Measurements from ENCODE around the gene MRFAP1L1.
"Not testable (repeated sequence)": the region's sequence is repeated elsewhere in the genome, so short reads cannot be mapped to it uniquely, and the experiment has no call there.

MRFAP1L1 gene

GRCh38 chr4:6709230-6710114 is at the start of gene MRFAP1L1:
TSS of gene MRFAP1L1 (minus strand) at chr4:6709865. CDS start at chr4:6709629, 236 bp downstream.
- peak; percentile 78 for DNase-seq

- DNase-seq = no peak
Observed at GRCh38 chr4:6758728-6759127, 49.1 kb upstream of the MRFAP1L1 start.

- DNase-seq = not testable (repeated sequence)
Observed at GRCh38 chr4:6756345-6756744, 46.7 kb upstream of the MRFAP1L1 start.

- no peak for DNase-seq
Observed at GRCh38 chr4:6755088-6755753, 45.6 kb upstream of the MRFAP1L1 start.

- DNase-seq = no peak
Observed at GRCh38 chr4:6754481-6755087, 44.9 kb upstream of the MRFAP1L1 start.

- no peak for DNase-seq
Observed at GRCh38 chr4:6753891-6754290, 44.2 kb upstream of the MRFAP1L1 start.

GRCh38 chr4:6753103-6753560 is 43.5 kb upstream of the MRFAP1L1 start:
- DNase-seq = no peak

- DNase-seq = no peak
Observed at GRCh38 chr4:6752486-6752829, 42.8 kb upstream of the MRFAP1L1 start.

- DNase-seq = no peak
Observed at GRCh38 chr4:6751611-6752485, 42.2 kb upstream of the MRFAP1L1 start.

- no peak for DNase-seq
Observed at GRCh38 chr4:6750286-6751221, 40.9 kb upstream of the MRFAP1L1 start.

- no peak for DNase-seq
Observed at GRCh38 chr4:6749340-6750171, 39.9 kb upstream of the MRFAP1L1 start.

GRCh38 chr4:6748286-6748685 is 38.6 kb upstream of the MRFAP1L1 start:
- DNase-seq = no peak

GRCh38 chr4:6747294-6748051 is 37.8 kb upstream of the MRFAP1L1 start:
- no peak for DNase-seq

GRCh38 chr4:6746721-6747293 is 37.1 kb upstream of the MRFAP1L1 start:
- DNase-seq = no peak

GRCh38 chr4:6742989-6743388 is 33.3 kb upstream of the MRFAP1L1 start:
- DNase-seq = no peak

GRCh38 chr4:6742507-6742906 is 32.8 kb upstream of the MRFAP1L1 start:
- no peak for DNase-seq

GRCh38 chr4:6740347-6740746 is 30.7 kb upstream of the MRFAP1L1 start:
- no peak for DNase-seq

- no peak for DNase-seq
Observed at GRCh38 chr4:6739920-6740319, 30.3 kb upstream of the MRFAP1L1 start.

- no peak for DNase-seq
Observed at GRCh38 chr4:6734165-6734786, 24.6 kb upstream of the MRFAP1L1 start.

Data from 8988T (cell line).